Breast epithelium (tissue), 4 donors: Measurements from ENCODE around the gene GLE1. TPM values are rescaled to one million over a fixed set of nuclear protein-coding genes. Genes with fewer than 3 reads are reported as not detected.

Experiments used
- DNase-seq, 2 donors: peaks; one replicate each; pipeline ENCODE4 v3.0.0-alpha.2; 2019; ENCODE audit warnings: low spot score in 2 of 2
- H3K27ac ChIP-seq, 2 donors: fragments of 200-600 bp; sonication (generic) in 1 of 2; one replicate each; pipeline ENCODE4 v1.5.1; 2016 to 2019; ENCODE audit warnings: mild to moderate bottlenecking in 1 of 2
- H3K27me3 ChIP-seq, 2 donors: fragments of 200-600 bp; sonication (generic) in 1 of 2; one replicate each; pipeline versions ENCODE4 v1.5.1 to v1.6.0; 2017 to 2019; ENCODE audit warnings: control low read depth in 1 of 2, mild to moderate bottlenecking in 1 of 2
- H3K36me3 ChIP-seq: fragments of 200-600 bp; one replicate; pipeline ENCODE4 v1.5.1; 2019
- H3K4me1 ChIP-seq, 2 donors: fragments of 200-600 bp; sonication (generic); one replicate each; pipeline ENCODE4 v1.5.1; 2016 to 2019; ENCODE audit warnings: control low read depth in 1 of 2
- H3K4me3 ChIP-seq, 3 donors: fragments of 200-600 bp; sonication (generic); 1 replicate in 2 of 3; 2 replicates in 1 of 3; pipeline ENCODE4 v1.5.1; 2016 to 2019; ENCODE audit warnings: mild to moderate bottlenecking in 3 of 3, moderate library complexity in 2 of 3
- H3K9me3 ChIP-seq, 2 donors: fragments of 200-600 bp; sonication (generic) in 1 of 2; one replicate each; pipeline ENCODE4 v1.5.1; 2016 to 2019; ENCODE audit warnings: control low read depth in 1 of 2
- POLR2A ChIP-seq: fragments of 450-650 bp; IDR thresholded peaks from one replicate; pipeline ENCODE4 v1.6.1; 2016; ENCODE audit warnings: antibody characterized with exemption, mild to moderate bottlenecking, moderate library complexity
- POLR2AphosphoS5 ChIP-seq, 3 donors: sonication (generic); formaldehyde crosslinking; IDR thresholded peaks; one replicate each; pipeline ENCODE4 v1.6.1; 2017; ENCODE audit warnings: antibody characterized with exemption in 3 of 3
- intact Hi-C: fragments of 100-400 bp; cut with DNase I; formaldehyde crosslinking; loops from one replicate; pipeline ENCODE4 v1.15.1; 2023; ENCODE audit warnings: low total_unique reads
- total RNA-seq, 3 donors: library from RNA; depleted of rRNA; stranded (reverse); fragments of >200 nt; gene quantifications; one replicate each; pipeline ENCODE4 v1.1.0, GENCODE V29; 2016
- TF ChIP-seq, protein P1 (sequence below), 3 donors: fragments of 450-650 bp; IDR thresholded peaks; one replicate each; pipeline ENCODE4 v1.5.1; 2016 to 2017; ENCODE audit warnings: antibody characterized with exemption in 3 of 3, mild to moderate bottlenecking in 3 of 3, moderate library complexity in 3 of 3

GLE1 gene
- total RNA-seq, 3 donors from 2014 or later, result 22.9 to 31.9 (median 26.7) TPM

DNA sequence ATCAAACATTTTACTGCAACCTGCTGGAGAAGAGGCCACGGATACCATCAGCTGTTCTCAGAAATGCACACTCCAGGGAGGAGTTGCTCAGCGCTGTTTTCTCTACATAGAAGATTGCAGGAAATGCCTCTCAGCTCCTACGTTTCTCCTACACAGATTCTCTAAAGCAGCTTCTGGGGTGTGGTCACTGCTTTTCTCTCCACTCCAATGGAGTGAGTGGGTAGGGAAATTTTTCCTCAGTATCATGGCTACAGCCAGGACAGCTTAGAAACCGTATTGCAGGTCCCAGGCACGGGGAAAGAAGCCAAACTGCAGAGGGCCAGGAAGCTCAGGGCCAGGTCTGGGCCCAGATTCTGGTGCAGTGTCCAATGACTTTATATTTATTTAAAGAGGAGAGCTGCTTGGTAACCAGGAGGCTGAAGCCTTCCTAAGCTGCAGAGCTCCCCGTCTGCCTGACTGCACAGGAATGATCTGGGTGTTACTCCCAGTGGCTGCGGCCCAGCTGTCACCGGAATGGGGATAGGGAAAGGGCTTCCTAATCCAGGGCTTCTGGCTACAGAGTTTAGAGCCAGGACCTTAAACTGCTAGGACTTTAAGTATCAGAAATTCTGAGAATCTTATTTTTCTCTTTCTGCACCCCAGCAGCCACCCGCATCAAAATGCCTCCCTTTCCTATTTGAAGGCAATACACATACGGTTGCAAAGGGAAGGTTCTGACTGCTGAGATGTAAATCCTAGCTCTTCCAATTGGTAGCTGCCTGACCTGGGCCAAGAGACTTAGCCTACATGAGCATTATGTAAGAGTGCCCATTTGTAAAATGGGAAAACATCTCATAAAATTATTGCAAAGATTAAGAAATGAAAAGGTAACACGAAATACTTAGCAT lies 46.5 kb downstream of the GLE1 start:
- no peaks in the 10 kb centered on the region for H3K36me3 ChIP-seq
- peaks cover 12 to 18% of the 10 kb centered on the region in 2 donors for H3K4me1 ChIP-seq
- H3K27me3 ChIP-seq, result no peaks in the 10 kb centered on the region
- H3K9me3 ChIP-seq, result no peaks in the 10 kb centered on the region
- TF ChIP-seq, protein P1, sequence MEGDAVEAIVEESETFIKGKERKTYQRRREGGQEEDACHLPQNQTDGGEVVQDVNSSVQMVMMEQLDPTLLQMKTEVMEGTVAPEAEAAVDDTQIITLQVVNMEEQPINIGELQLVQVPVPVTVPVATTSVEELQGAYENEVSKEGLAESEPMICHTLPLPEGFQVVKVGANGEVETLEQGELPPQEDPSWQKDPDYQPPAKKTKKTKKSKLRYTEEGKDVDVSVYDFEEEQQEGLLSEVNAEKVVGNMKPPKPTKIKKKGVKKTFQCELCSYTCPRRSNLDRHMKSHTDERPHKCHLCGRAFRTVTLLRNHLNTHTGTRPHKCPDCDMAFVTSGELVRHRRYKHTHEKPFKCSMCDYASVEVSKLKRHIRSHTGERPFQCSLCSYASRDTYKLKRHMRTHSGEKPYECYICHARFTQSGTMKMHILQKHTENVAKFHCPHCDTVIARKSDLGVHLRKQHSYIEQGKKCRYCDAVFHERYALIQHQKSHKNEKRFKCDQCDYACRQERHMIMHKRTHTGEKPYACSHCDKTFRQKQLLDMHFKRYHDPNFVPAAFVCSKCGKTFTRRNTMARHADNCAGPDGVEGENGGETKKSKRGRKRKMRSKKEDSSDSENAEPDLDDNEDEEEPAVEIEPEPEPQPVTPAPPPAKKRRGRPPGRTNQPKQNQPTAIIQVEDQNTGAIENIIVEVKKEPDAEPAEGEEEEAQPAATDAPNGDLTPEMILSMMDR (IDR thresholded peaks at IDR 0.05), result no peak
- TF ChIP-seq POLR2AphosphoS5 (IDR thresholded peaks at IDR 0.05), result no peak
- no peak for TF ChIP-seq POLR2A
- peak overlapping the region in 2 of 3 donors; percentile 65 to 99 for H3K4me3 ChIP-seq
- peak overlapping the region; percentile 90 to 98 for H3K27ac ChIP-seq
- DNase-seq, result peak in 1 of 2 donors; percentile 26
- intact Hi-C loops, result no loop called here

DNA sequence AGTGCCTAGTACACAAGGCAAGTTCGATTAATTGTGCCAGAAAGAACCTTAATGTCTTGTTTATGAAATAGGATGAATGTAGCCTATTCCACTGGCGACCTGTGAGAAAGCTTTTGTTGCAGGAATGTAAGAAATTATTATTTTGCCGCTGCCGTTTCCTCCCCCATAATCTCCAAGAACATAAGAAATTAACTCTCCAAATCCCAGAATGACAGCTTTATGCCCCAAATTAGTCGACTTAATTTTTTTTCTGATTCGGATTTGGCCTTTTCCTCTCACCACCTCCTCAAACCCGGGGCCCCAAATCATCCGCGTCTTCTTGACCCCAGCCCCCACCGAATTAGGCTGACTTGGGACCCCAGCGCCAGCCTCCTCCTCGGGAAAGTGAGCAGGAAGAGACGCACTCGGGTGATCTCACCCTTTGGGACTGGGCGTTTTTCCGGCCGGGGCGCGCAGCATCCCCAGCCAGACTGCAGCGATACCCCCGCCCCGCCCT lies 47.2 kb downstream of the GLE1 start:
- Histone ChIP-seq H3K4me1 (peaks cover 12 to 18% of the 10 kb centered on the region in 2 donors), H3K9me3 (no peaks in the 10 kb centered on the region), H3K4me3 (peak overlapping the region; percentile 65 to 100 (median 99)), H3K36me3 (no peaks in the 10 kb centered on the region), H3K27me3 (no peaks in the 10 kb centered on the region), H3K27ac (peak overlapping the region; percentile 90 to 98)
- no peak for DNase-seq
- intact Hi-C loops, result no loop called here
- peak; percentile 7 to 72 (median 69) for TF ChIP-seq POLR2AphosphoS5 (IDR thresholded peaks at IDR 0.05)
- TF ChIP-seq, protein P1 (IDR thresholded peaks at IDR 0.05), result no peak
- TF ChIP-seq POLR2A, result peak; percentile 59

DNA sequence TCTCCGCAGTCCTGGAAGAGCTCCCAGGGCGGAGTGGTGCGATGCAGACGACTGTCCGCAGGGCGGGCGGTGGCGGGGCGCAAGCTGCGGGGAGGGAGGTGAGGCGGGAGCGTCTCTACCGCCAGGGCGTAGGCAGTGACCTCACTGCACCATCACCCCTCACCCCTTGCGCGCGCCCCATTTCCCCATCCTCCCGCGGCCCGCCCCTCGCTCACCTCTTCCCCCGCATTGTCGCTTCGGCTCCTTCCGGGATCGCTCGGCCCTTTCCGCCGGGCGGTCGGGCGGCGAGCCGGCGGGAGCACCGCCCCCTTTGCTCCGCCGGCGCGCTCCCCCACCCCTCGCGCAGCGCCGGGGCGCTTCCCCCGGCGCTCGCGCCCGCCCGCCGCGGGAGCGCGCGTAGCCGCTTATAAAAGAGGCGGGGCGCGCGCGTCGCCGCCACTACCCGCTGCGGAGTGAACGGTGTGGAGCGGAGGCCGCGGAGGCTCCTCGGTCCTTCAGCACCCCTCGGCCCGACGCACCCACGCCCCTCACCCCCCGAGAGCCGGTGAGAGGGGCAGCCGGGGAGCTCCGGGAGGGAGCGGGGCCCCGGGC lies 47.7 kb downstream of the GLE1 start, which contains the start of gene SPTAN1:
Gene SPTAN1, plus strand, starts transcription at position 435 of the 591 bp plus-strand sequence. CDS start 14,154 bp downstream, outside the sequence.
- Histone ChIP-seq H3K27me3 (no peaks in the 10 kb centered on the region), H3K36me3 (no peaks in the 10 kb centered on the region), H3K4me1 (peaks cover 12 to 18% of the 10 kb centered on the region in 2 donors), H3K27ac (peak within 1 kb of the TSS; percentile 90 to 98), H3K9me3 (no peaks in the 10 kb centered on the region), H3K4me3 (peak within 1 kb of the TSS; percentile 65 to 100 (median 99))
- intact Hi-C loops, result no loop called here
- TF ChIP-seq, protein P1 (IDR thresholded peaks at IDR 0.05), result peak in 2 of 3 donors; percentile 18 to 29
- TF ChIP-seq POLR2AphosphoS5 (IDR thresholded peaks at IDR 0.05) (peak; percentile 87 to 97 (median 95)), POLR2A (peak; percentile 82)
- peak; percentile 82 to 83 for DNase-seq

DNA sequence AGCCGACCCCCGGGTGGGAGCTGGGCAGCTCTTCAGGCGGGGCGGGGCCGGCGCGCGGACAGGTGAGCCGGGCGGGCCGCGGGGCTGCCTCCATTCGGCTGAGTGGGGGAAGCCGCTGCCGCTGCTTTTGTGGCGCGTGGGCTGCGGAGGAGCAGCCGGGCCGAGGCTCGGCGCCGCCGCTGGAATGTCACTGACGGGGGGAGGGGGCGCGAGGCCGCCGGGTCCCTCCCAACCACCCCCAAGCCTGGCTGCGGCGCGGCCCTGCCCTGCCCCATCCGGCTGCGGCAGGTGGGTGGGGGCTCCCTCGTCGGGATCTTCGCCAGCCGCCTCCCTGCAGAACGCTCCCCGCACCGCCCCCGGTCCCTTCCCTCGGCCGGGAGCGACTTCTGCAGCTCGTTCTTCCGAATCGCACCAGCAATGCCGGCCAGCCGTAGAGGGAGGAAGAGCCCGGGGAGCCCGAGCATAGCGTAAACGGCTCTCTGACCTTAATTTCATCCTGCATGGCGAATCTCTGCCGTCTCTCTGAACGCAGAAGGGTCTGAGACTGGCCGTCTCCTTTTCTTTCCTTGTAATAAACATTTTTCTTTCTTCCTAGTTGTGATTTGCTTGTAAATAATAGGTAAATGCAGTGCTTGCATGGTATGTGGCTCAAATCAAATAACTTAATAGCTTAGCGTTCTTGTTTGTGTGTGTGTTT lies 48.4 kb downstream of the GLE1 start:
- H3K4me1 ChIP-seq, result peaks cover 12 to 18% of the 10 kb centered on the region in 2 donors
- H3K27ac ChIP-seq, result peak overlapping the region; percentile 90 to 98
- TF ChIP-seq POLR2AphosphoS5 (IDR thresholded peaks at IDR 0.05), result no peak
- TF ChIP-seq, protein P1 (IDR thresholded peaks at IDR 0.05), result no peak
- peak; percentile 37 to 60 for DNase-seq
- peak overlapping the region; percentile 65 to 100 (median 99) for H3K4me3 ChIP-seq
- no peaks in the 10 kb centered on the region for H3K36me3 ChIP-seq
- intact Hi-C loops, result no loop called here
- no peaks in the 10 kb centered on the region for H3K27me3 ChIP-seq
- H3K9me3 ChIP-seq, result no peaks in the 10 kb centered on the region
